IMR-90 (cell line): ENCODE data around the gene HADHB. TPM values are rescaled to one million over a fixed set of nuclear protein-coding genes. Genes with fewer than 3 reads are reported as not detected.

Experiments
- ATAC-seq: fragments of 200-7000 bp; cut with Tn5 transposase; 2 replicates; pipeline ENCODE4 v1.9.1; 2020; ENCODE audit warnings: low read depth, mild to moderate bottlenecking, moderate library complexity
- BruUV-seq: library from RNA; stranded (reverse); fragments of 400-500 nt; replicated peaks from 2 replicates; lab custom pipeline; 2021; lab: Mats Ljungman, UMichigan
- CTCF ChIA-PET: fragments of 300-600 bp; formaldehyde crosslinking; extraction: SDS; loops from one replicate; lab custom pipeline; 2021; ENCODE audit warnings: antibody characterized with exemption; lab: Yijun Ruan, JAX
- POLR2A ChIA-PET: fragments of 300-600 bp; sonication (Branson Sonifier 250); formaldehyde crosslinking; loops from one replicate; lab custom pipeline; 2022; ENCODE audit warnings: antibody characterized with exemption; ENCODE audit not compliant: unreplicated experiment; lab: Charles Lee
- DNase-seq: peaks from one replicate; pipeline ENCODE4 v3.0.0; 2013
- H2AFZ ChIP-seq: replicated peaks from 2 replicates; pipeline ENCODE3; 2013; ENCODE audit warnings: low read length, mild to moderate bottlenecking; ENCODE audit not compliant: poor library complexity
- H2AK5ac ChIP-seq: 2 replicates; pipeline ENCODE4 v1.6.1; 2013; ENCODE audit warnings: low read depth, low read length, inconsistent platforms
- H2AK9ac ChIP-seq: replicated peaks from 2 replicates; pipeline ENCODE3; 2013; ENCODE audit warnings: mild to moderate bottlenecking, low read depth, low read length, moderate library complexity; ENCODE audit not compliant: poor library complexity
- H2BK120ac ChIP-seq: 2 replicates; pipeline ENCODE4 v1.6.1; 2013; ENCODE audit warnings: low read depth, low read length, inconsistent platforms
- H2BK15ac ChIP-seq: 3 replicates; pipeline ENCODE4 v1.6.1; 2013; ENCODE audit warnings: low read depth, low read length, inconsistent platforms
- H2BK20ac ChIP-seq: 2 replicates; pipeline ENCODE4 v1.6.1; 2013; ENCODE audit warnings: low read depth, mild to moderate bottlenecking, inconsistent platforms, low read length, moderate library complexity
- H2BK5ac ChIP-seq: 2 replicates; pipeline ENCODE4 v1.6.1; 2013; ENCODE audit warnings: mild to moderate bottlenecking, low read depth, low read length, inconsistent platforms; ENCODE audit not compliant: poor library complexity, severe bottlenecking
- H3K14ac ChIP-seq: replicated peaks from 2 replicates; pipeline ENCODE4 v1.6.1; 2013; ENCODE audit warnings: low read depth, low read length, inconsistent platforms
- H3K18ac ChIP-seq: 2 replicates; pipeline ENCODE4 v1.6.1; 2013; ENCODE audit warnings: low read depth, low read length, control low read depth
- H3K23ac ChIP-seq: 2 replicates; pipeline ENCODE4 v1.6.1; 2013; ENCODE audit warnings: low read depth, low read length, inconsistent platforms
- H3K27ac ChIP-seq: 2 replicates; pipeline ENCODE4 v1.5.1; 2013; ENCODE audit warnings: mild to moderate bottlenecking, control low read depth, low read length; ENCODE audit not compliant: insufficient read depth
- H3K27me3 ChIP-seq: 2 replicates; pipeline ENCODE4 v1.6.1; 2013; ENCODE audit warnings: low read length; ENCODE audit not compliant: control insufficient read depth, insufficient read depth
- H3K36me3 ChIP-seq: 2 replicates; pipeline ENCODE4 v1.6.1; 2013; ENCODE audit warnings: low read length, mixed read lengths; ENCODE audit not compliant: control insufficient read depth, insufficient read depth
- H3K4ac ChIP-seq: 2 replicates; pipeline ENCODE4 v1.6.1; 2013; ENCODE audit warnings: low read depth, low read length, inconsistent platforms
- H3K4me1 ChIP-seq: 2 replicates; pipeline ENCODE4 v1.6.1; 2013; ENCODE audit warnings: low read length, mixed read lengths; ENCODE audit not compliant: control insufficient read depth, insufficient read depth
- H3K4me2 ChIP-seq: 2 replicates; pipeline ENCODE4 v1.6.1; 2013; ENCODE audit warnings: low read depth, mild to moderate bottlenecking, control low read depth, low read length, moderate library complexity
- H3K4me3 ChIP-seq: 2 replicates; pipeline ENCODE4 v1.5.1; 2013; ENCODE audit warnings: low read depth, mild to moderate bottlenecking, control low read depth, low read length, moderate library complexity; ENCODE audit not compliant: insufficient read depth
- H3K56ac ChIP-seq: 2 replicates; pipeline ENCODE4 v1.6.1; 2013; ENCODE audit warnings: low read length, inconsistent platforms; ENCODE audit not compliant: insufficient read depth; ENCODE audit errors: extremely low read depth
- H3K79me1 ChIP-seq, 2 experiments: 2 replicates each; pipeline ENCODE4 v1.6.1; 2013; ENCODE audit warnings: low read length in 2 of 2, inconsistent platforms in 1 of 2, low read depth in 1 of 2
- H3K9ac ChIP-seq: 2 replicates; pipeline ENCODE4 v1.6.1; 2013; ENCODE audit warnings: low read depth, low read length, control low read depth
- H3K9me1 ChIP-seq: 2 replicates; pipeline ENCODE4 v1.6.1; 2013; ENCODE audit warnings: low read length, inconsistent platforms; ENCODE audit not compliant: insufficient read depth
- H3K9me3 ChIP-seq: 2 replicates; pipeline ENCODE4 v1.6.1; 2013; ENCODE audit warnings: low read length; ENCODE audit not compliant: control insufficient read depth, insufficient read depth
- H4K20me1 ChIP-seq: 2 replicates; pipeline ENCODE4 v1.6.1; 2013; ENCODE audit warnings: low read length, inconsistent platforms; ENCODE audit not compliant: insufficient read depth
- H4K5ac ChIP-seq: 2 replicates; pipeline ENCODE4 v1.6.1; 2013; ENCODE audit warnings: mild to moderate bottlenecking, low read depth, low read length, control low read depth
- H4K8ac ChIP-seq, 2 experiments: 2 replicates each; pipeline ENCODE4 v1.6.1; 2013; ENCODE audit warnings: low read depth in 2 of 2, low read length in 2 of 2, control low read depth in 1 of 2, inconsistent platforms in 1 of 2
- H4K91ac ChIP-seq: 2 replicates; pipeline ENCODE4 v1.6.1; 2013; ENCODE audit warnings: low read depth, low read length, inconsistent platforms; ENCODE audit not compliant: insufficient read depth
- CTCF ChIP-seq: conservative IDR thresholded peaks from 2 replicates; pipeline ENCODE4 v1.5.1; 2012; ENCODE audit warnings: mild to moderate bottlenecking, low read depth, low read length, improper control_type of control experiment
- ELK1 ChIP-seq: fragments of 150-350 bp; IDR thresholded peaks from 2 replicates; pipeline ENCODE4 v1.6.1; 2016; ENCODE audit warnings: low read depth, mild to moderate bottlenecking, low read length, moderate library complexity, borderline replicate concordance
- MXI1 ChIP-seq: IDR thresholded peaks from 2 replicates; pipeline ENCODE4 v1.6.1; 2012; ENCODE audit warnings: low read depth, mild to moderate bottlenecking, low read length, moderate library complexity, borderline replicate concordance
- RAD21 ChIP-seq: IDR thresholded peaks from 2 replicates; pipeline ENCODE4 v1.6.1; 2012; ENCODE audit warnings: low read length, improper control_type of control experiment
- SMC3 ChIP-seq: fragments of 150-350 bp; IDR thresholded peaks from 2 replicates; pipeline ENCODE4 v1.6.1; 2016; ENCODE audit warnings: low read depth, mild to moderate bottlenecking, antibody characterized with exemption, low read length, moderate library complexity
- WGBS, 2 experiments: methylation state at CpG; one replicate each; pipeline versions ENCODE4 v1.1.5 to v1.1.7; 2013; ENCODE audit warnings: missing lambda C conversion rate in 2 of 2; ENCODE audit not compliant: insufficient read length in 1 of 2; ENCODE audit errors: extremely low coverage in 2 of 2; 5-methylcytosine and 5-hydroxymethylcytosine counted together
- dilution Hi-C: fragments of 300-500 bp; cut with HindIII; formaldehyde crosslinking; loops from one replicate; pipeline ENCODE4 v1.14.3; 2018; ENCODE audit warnings: low sequenced_read_pairs; ENCODE audit not compliant: unreplicated experiment
- in situ Hi-C: fragments of 300-500 bp; cut with MboI; formaldehyde crosslinking; loops from 3 replicates; pipeline ENCODE4 v1.14.3; 2019; ENCODE audit warnings: low sequenced_read_pairs, inconsistent platforms, mixed read lengths
- intact Hi-C: fragments of 100-400 bp; cut with micrococcal nuclease; formaldehyde crosslinking; loops from 2 replicates; pipeline ENCODE4 v1.10.0; 2022
- polyA plus RNA-seq, 3 experiments: library from polyadenylated mRNA; depleted of rRNA; stranded (reverse); fragments of >200 nt; gene quantifications; 2 replicates each; pipeline ENCODE4 v1.2.3, GENCODE V29; 2012; ENCODE audit warnings: low replicate concordance in 1 of 3
- total RNA-seq: library from RNA; depleted of rRNA; stranded (reverse); fragments of >200 nt; gene quantifications from 2 replicates; pipeline ENCODE4 v1.2.3, GENCODE V29; 2012

HADHB gene
- total and polyA plus RNA-seq, 2 of the 4 experiments (the other 2 are of a cell fraction): 67.9 to 79.8 TPM

GRCh38 chr2:26330114-26330549, 85.4 kb downstream of the HADHB start:
- Histone ChIP-seq H3K79me1 (no peaks in the 10 kb centered on the region), H3K9me1 (no peaks in the 10 kb centered on the region), H4K8ac (no peak overlapping the region), H3K36me3 (no peaks in the 10 kb centered on the region), H2BK5ac (no peak overlapping the region), H3K4me1 (peaks cover 6% of the 10 kb centered on the region), H4K91ac (no peak overlapping the region), H3K4me2 (no peak overlapping the region), H4K5ac (no peak overlapping the region), H2AFZ (no peak overlapping the region), H2AK9ac (no peak overlapping the region), H3K23ac (no peak overlapping the region), H3K4me3 (no peak overlapping the region), H3K27ac (no peak overlapping the region), H2AK5ac (no peak overlapping the region), H4K20me1 (no peaks in the 10 kb centered on the region), H3K4ac (no peak overlapping the region), H3K14ac (no peak overlapping the region), H2BK120ac (no peak overlapping the region), H3K18ac (no peak overlapping the region), H3K27me3 (peaks cover 6% of the 10 kb centered on the region), H2BK15ac (no peak overlapping the region), H3K9ac (no peak overlapping the region), H3K56ac (no peak overlapping the region), H2BK20ac (no peak overlapping the region), H3K9me3 (no peaks in the 10 kb centered on the region)
- peak; percentile 79 for DNase-seq
- dilution Hi-C loops: no loop called here
- ATAC-seq: peak; percentile 94
- BruUV-seq: no TSS peak
- peak; percentile 91 for TF ChIP-seq SMC3
- no peak for TF ChIP-seq MXI1
- TF ChIP-seq CTCF: peak; percentile 80
- TF ChIP-seq ELK1: no peak
- peak; percentile 84 for TF ChIP-seq RAD21
- in situ Hi-C loops: loop anchor here (25.0 kb wide), 1 partner anchor 368 kb away; no protein-coding TSS in a partner anchor
- CTCF ChIA-PET: interaction anchor here (0.6 to 1.1 kb wide), 7 partner anchors 9 to 458 kb away, joined by 3 to 4 read pairs (median 3); no protein-coding TSS in a partner anchor
- POLR2A ChIA-PET: no interaction called here
- WGBS, 2 experiments: 0% methylated on average over 4 of the region's 7 CpGs; no CpG with 5 or more reads in 1 of the 2 experiments
- intact Hi-C loops: loop anchor here (1.0 kb wide), 1 partner anchor 86 kb away; the partner anchor contains the start of genes HADHA and HADHB
